HEK293 (cell line): ENCODE results near the gene PLK5.

Experiments
- CTCF ChIA-PET: fragments of 350-600 bp; formaldehyde crosslinking; extraction: SDS; loops from one replicate; lab custom pipeline; 2021; ENCODE audit warnings: antibody characterized with exemption; lab: Yijun Ruan, JAX
- POLR2A ChIA-PET: fragments of 300-600 bp; formaldehyde crosslinking; extraction: SDS; loops from one replicate; lab custom pipeline; 2020; ENCODE audit warnings: antibody characterized with exemption, inconsistent platforms; lab: Yijun Ruan, JAX
- H3K27ac ChIP-seq: fragments of 200-500 bp; sonication (Bioruptor generic); 2 replicates; pipeline ENCODE4 v1.5.1; 2014; ENCODE audit warnings: low read depth, low read length, control low read depth, inconsistent platforms; ENCODE audit errors: extremely low read depth
- H3K36me3 ChIP-seq, 2 experiments: fragments of 200-500 bp in 1 of 2; sonication (Bioruptor generic) in 1 of 2; 1 replicate in 1 of 2; 2 replicates in 1 of 2; pipeline ENCODE4 v1.5.1; 2014 to 2017; ENCODE audit warnings: inconsistent platforms in 2 of 2, low read length in 2 of 2; ENCODE audit not compliant: control insufficient read depth in 2 of 2, insufficient read depth in 1 of 2
- H3K4me1 ChIP-seq: fragments of 200-500 bp; sonication (Bioruptor generic); 2 replicates; pipeline ENCODE4 v1.5.1; 2014; ENCODE audit warnings: mild to moderate bottlenecking, low read length, inconsistent platforms; ENCODE audit not compliant: control insufficient read depth, insufficient read depth
- H3K4me3 ChIP-seq: 2 replicates; pipeline ENCODE4 v1.5.1; 2011; ENCODE audit warnings: low read depth, mild to moderate bottlenecking, control low read depth, low read length, moderate library complexity
- H3K9me3 ChIP-seq: fragments of 200-500 bp; sonication (Bioruptor generic); 2 replicates; pipeline ENCODE4 v1.5.1; 2014; ENCODE audit warnings: low read depth, low read length, inconsistent platforms; ENCODE audit not compliant: control insufficient read depth, insufficient read depth
- INSM2 ChIP-seq: fragments of 450-650 bp; formaldehyde crosslinking; IDR thresholded peaks from 2 replicates; pipeline ENCODE4 v1.5.1; 2016; ENCODE audit warnings: missing biosample characterization, missing genetic modification characterization
- PRDM10 ChIP-seq: fragments of 450-650 bp; formaldehyde crosslinking; IDR thresholded peaks from 2 replicates; pipeline ENCODE4 v1.5.1; 2016; ENCODE audit warnings: missing biosample characterization, missing genetic modification characterization
- REPIN1 ChIP-seq: fragments of 450-650 bp; formaldehyde crosslinking; IDR thresholded peaks from 2 replicates; pipeline ENCODE4 v1.5.1; 2017; ENCODE audit warnings: missing biosample characterization, missing genetic modification characterization, low read depth
- SCRT1 ChIP-seq: fragments of 450-650 bp; formaldehyde crosslinking; IDR thresholded peaks from 2 replicates; pipeline ENCODE4 v1.5.1; 2016; ENCODE audit warnings: missing biosample characterization, missing genetic modification characterization, borderline replicate concordance
- SCRT2 ChIP-seq: fragments of 450-650 bp; formaldehyde crosslinking; IDR thresholded peaks from 2 replicates; pipeline ENCODE4 v1.5.1; 2016; ENCODE audit warnings: missing biosample characterization, missing genetic modification characterization
- SP3 ChIP-seq: fragments of 450-650 bp; formaldehyde crosslinking; IDR thresholded peaks from 2 replicates; pipeline ENCODE4 v1.5.1; 2016; ENCODE audit warnings: missing biosample characterization, missing genetic modification characterization
- ZBTB44 ChIP-seq: fragments of 450-650 bp; IDR thresholded peaks from 2 replicates; pipeline ENCODE4 v1.5.1; 2018; ENCODE audit warnings: missing biosample characterization, mild to moderate bottlenecking, missing genetic modification characterization
- ZBTB8A ChIP-seq: fragments of 450-650 bp; formaldehyde crosslinking; IDR thresholded peaks from 2 replicates; pipeline ENCODE4 v1.5.1; 2016; ENCODE audit warnings: missing biosample characterization, missing genetic modification characterization
- ZFP69B ChIP-seq: fragments of 450-650 bp; formaldehyde crosslinking; IDR thresholded peaks from 2 replicates; pipeline ENCODE4 v1.5.1; 2016; ENCODE audit warnings: missing biosample characterization, missing genetic modification characterization
- ZNF146 ChIP-seq: fragments of 450-650 bp; formaldehyde crosslinking; IDR thresholded peaks from 2 replicates; pipeline ENCODE4 v1.5.1; 2016; ENCODE audit warnings: missing biosample characterization, missing genetic modification characterization
- ZNF280D ChIP-seq: fragments of 450-650 bp; formaldehyde crosslinking; IDR thresholded peaks from 2 replicates; pipeline ENCODE4 v1.5.1; 2016; ENCODE audit warnings: missing biosample characterization, missing genetic modification characterization
- ZNF341 ChIP-seq: fragments of 450-650 bp; formaldehyde crosslinking; IDR thresholded peaks from 2 replicates; pipeline ENCODE4; 2016; ENCODE audit warnings: low read depth, missing biosample characterization, missing genetic modification characterization
- ZNF544 ChIP-seq: fragments of 450-650 bp; formaldehyde crosslinking; IDR thresholded peaks from 2 replicates; pipeline ENCODE4 v1.5.0; 2017; ENCODE audit warnings: missing biosample characterization, missing genetic modification characterization
- ZNF624 ChIP-seq: fragments of 450-650 bp; formaldehyde crosslinking; IDR thresholded peaks from 2 replicates; pipeline ENCODE4 v1.5.1; 2017; ENCODE audit warnings: missing biosample characterization, missing genetic modification characterization
- ZNF639 ChIP-seq: fragments of 450-650 bp; formaldehyde crosslinking; IDR thresholded peaks from 2 replicates; pipeline ENCODE4 v1.5.1; 2016; ENCODE audit warnings: missing biosample characterization, missing genetic modification characterization

Gene PLK5

GRCh38 chr19:1502433-1503088, 21.3 kb upstream of the PLK5 start:
- CTCF ChIA-PET, result interaction anchor here (0.6 to 1.5 kb wide), 9 partner anchors 9 to 472 kb away, joined by 3 to 11 read pairs (median 3); partner anchors contain the start of gene REEP6
- POLR2A ChIA-PET, result interaction anchor here (0.8 to 1.1 kb wide), 2 partner anchors 12 to 47 kb away, joined by 3 read pairs; partner anchors contain the start of gene REEP6
- Histone ChIP-seq H3K4me3 (no peak overlapping the region), H3K4me1 (peaks cover 3% of the 10 kb centered on the region; the same call in 1 of the 2 replicates), H3K27ac (no peak overlapping the region), H3K36me3 (no peaks in the 10 kb centered on the region), H3K9me3 (no peaks in the 10 kb centered on the region)
- TF ChIP-seq ZBTB44 (tag by site-specific recombination), result no peak
- TF ChIP-seq PRDM10, result no peak
- TF ChIP-seq ZNF280D (tag by site-specific recombination), result peak; percentile 15; the same call in 1 of the 2 replicates
- 0 out of 2 replicates have a peak, but pooled peaks have one; percentile 8 for TF ChIP-seq INSM2 (tag by site-specific recombination)
- no peak for TF ChIP-seq SP3 (tag by site-specific recombination)
- TF ChIP-seq ZNF341 (tag by site-specific recombination), result no peak
- TF ChIP-seq ZNF639 (tag by site-specific recombination), result no peak
- no peak for TF ChIP-seq ZFP69B
- TF ChIP-seq SCRT1 (tag by site-specific recombination), result 0 out of 2 replicates have a peak, but pooled peaks have one; percentile 38
- no peak for TF ChIP-seq ZNF146
- no peak for TF ChIP-seq REPIN1 (tag by site-specific recombination)
- TF ChIP-seq ZNF624, result no peak
- no peak for TF ChIP-seq ZBTB8A
- TF ChIP-seq SCRT2, result peak; percentile 68
- TF ChIP-seq ZNF544 (tag by site-specific recombination), result no peak
